Fibroblast of peridontal ligament (primary cell): ENCODE data around the gene TPM1.
A peak's percentile ranks its signal among the peaks of the same experiment; 100 is the strongest.

Experiments
- DNase-seq: peaks from one replicate; pipeline ENCODE4 v3.0.0-alpha.2; 2010; ENCODE audit errors: extremely low read depth

TPM1 gene

DNA sequence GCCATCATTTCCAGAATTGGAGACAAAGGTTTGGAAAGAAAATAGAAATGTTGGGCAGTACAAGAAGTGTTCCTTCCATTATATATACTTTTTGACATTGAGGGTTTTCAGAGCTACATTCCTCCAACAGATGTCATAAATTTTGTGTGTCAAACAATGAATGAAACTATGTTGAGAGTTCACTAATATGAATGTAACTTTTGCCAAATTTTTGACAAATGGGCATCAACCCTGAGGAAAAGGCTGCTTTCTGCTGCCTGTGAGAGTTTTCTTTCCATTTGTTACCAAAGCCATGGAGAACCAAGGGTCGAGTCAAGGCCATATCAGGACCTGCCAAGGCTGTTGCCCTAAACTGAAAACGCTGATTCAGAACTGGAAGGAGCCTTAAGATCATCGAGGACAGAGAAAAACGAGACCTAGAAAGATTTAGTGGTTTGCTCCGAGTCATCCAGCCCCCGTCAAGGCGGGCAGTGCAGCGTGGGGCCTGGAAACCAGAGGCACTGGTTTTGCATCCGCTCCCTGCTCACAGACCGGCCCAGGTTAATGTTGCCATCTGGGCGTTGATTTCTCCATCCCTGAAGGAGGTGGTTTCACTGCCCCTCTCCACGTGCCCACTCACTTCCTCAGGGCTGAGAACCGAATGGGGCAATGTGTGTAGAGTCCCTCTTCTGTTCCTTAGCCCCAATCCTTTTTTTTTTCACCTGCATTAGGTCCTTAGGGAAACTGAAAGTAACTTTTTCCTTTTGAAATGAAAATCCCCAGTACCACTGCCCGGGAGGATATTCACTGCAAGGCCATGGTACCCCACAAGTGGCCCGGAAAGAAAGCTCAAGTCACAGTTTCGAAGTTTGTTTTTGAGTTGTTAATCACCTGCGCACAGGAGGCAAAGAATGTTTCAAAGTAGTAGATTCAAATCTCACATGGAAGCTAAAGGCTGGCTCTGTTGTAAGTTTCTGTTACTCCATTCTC, 32.8 kb downstream of the TPM1 start:
- DNase-seq, result peak; percentile 64

DNA sequence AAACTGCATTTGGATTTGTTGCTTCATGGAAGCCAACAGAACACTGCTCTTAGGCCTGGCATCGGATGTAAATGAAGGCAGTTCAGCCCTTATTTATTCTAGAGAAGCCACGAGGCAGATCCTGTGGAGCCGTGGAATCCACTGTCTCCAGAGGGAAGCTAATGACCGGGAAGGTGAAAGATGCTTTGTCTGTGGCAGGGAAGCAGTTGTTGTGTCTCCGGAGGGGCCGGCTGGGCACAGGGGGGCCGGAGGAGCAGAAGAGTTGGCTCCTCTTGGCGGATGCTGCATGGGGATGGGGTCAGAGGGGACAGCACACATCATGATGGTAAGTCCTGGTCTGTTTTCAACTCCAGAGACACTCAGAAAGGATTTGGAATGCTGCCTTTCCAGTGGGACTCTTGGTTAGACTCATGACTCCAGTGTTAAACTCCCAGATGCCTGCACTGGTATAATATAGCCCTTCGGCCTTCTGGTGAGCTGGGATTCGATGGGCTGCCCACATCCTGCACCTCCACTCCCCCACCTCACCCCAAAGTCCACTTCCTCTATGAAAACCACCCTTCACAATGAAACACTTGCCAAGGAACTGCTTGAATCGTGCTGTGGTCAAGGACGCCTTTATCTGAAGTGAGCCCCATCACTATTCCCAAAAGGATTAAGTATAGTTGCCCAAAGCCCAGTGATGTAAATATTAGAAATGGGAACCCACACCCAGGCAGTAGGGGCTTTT, 33.6 kb downstream of the TPM1 start:
- DNase-seq, result no peak

DNA sequence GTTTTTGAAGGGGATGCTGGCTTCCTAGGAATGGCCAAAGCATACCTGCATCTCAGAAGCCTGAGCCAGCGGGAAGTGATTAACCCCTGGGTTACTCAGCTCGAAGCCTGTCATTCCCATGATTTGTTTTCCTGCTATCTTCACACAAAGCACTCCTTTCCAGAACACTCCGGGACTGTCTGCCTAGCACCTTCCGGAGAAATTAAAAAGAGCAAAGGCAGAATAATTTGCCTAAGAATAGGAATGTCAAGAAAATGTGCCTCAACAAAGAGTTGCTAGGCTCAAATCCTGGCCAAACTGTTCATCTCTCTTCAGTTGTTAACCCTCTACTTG, 34.1 kb downstream of the TPM1 start:
- no peak for DNase-seq

DNA sequence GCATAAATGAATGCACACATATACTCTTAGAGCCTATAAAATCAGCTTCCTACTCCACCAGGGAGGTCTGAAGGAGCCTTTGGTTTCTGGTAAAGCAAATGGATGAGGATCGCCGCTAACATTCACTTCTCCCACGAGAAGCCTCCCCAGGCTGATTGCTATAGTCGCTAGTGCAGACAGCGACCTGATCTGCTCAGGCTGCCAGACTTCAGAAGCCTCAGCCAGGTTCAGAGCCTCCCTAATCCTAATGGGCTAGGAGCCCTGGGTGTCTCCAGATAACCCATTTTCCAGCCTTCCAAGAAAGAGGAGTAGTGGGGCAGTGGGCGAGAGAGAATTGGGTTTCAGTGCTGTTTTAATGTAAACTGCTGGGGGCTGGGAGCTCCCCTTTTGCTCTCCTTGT, 35.4 kb downstream of the TPM1 start:
- no peak for DNase-seq

DNA sequence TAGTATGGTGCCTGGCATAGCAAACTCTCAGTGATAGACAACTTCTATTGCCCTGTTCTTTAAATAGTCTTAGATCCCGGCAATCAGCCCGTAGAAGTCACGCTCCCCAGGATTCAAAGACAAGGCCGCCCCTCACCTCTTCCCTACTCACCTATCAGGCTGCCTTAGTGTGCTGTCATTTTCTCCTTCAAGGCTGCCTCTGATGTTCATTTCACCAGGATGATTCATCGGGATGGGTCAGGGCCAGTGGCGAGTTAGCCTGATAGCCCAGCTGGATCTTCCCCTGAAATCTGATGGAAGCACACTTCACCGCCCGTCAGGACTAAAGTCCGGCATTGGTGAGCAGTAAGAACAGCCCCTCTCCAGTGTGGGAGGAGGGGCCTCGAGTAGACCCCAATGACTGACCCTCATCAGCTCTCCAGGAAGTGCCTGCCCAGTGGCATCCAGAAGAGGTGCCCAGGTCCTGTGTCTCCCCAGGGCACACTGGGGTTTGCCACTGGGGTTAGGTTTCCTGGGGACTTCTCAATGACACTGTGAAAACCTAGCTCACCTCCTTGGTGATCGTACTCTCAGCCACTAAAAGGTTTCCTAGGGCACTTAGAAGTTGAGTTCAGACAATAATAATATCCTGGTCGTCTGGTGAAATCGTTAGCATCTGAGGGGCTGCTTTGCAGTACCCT, 37.5 kb downstream of the TPM1 start:
- DNase-seq, result no peak

DNA sequence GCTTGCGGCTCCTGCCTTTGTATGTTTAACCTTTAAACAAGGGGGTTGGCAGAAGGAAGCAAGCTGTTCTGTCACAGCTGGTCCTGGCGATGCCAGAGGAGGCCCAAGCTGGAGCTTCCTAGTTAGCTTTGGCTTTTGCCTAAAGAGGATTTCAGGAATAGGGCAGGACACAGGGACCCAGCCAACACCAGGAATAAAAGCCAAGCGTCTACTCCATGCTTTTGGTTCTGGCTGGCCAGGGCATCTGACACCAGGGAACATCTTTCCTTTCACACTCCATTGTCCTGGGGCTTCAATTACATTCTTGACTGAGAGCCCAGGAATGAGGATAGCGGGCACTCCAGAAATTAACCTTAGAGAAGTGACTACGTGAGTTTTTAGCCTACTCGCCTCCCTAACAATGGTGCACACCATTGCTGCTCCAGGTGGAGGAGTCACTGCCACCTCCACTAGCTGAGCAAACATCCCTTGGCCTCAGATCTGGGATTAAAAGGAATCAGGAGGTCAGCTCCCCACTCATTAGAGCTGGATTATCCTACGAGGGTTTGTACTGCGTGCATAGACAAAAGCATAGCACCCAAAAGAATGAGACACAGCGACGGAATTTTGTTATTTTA, 38.2 kb downstream of the TPM1 start:
- DNase-seq, result no peak

DNA sequence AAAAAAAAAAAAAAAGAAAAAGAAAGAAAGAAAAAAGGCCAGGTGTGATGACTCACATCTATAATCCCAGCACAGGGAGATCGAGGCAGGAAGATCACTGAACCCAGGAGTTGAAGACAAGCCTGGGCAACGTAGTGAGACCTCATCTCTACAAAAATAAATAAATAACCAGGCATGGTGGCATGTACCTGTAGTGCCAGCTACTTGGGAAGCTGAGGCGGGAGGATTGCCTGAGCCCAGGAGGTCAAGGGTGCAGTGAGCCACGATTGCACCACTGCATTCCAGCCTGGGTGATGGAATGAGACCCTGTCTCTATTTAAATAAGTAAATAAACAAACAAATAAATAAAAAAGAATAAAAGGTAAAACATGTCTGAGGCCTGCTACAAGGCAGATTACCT, 39.8 kb downstream of the TPM1 start:
- DNase-seq, result no peak

DNA sequence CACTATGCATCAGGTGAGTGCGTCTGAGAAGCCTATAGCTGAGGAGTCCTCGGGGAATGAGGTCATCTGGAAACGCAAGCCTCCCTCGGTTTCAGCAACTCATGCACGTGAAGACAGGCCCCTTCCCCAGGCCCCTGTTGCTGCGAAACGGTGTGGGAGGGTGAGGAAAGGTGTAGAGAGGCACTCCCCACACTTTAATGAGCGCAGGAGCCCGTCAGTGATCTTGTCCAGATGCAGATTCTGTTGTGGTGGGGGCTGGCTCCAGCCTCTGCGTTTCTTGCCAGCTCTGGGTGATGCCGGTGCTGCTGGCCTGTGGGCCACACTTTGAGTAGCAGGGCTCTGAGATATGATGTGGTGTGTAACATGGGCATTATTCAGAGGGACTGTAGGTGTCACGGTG, 40.5 kb downstream of the TPM1 start:
- DNase-seq, result no peak

DNA sequence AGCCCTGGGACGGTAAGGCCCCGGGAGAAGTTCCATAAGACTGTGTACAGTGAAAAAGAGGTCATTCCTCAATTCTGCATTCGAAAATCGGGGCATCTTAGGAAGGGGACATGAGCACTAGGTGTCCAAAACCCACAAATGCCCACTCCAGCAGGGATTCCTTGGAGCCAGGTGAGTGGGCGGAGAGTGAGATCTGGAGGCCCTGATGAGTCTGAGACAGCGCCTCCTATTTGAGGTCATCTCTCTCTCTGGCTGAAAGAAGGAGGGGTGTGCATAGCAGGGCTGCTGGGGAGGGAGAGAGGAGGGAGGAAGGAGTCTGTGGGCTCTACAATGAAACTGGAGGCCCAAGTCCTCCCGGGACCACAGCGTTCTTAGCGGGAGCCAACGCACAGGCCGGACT, 41.0 kb downstream of the TPM1 start:
- DNase-seq, result no peak

DNA sequence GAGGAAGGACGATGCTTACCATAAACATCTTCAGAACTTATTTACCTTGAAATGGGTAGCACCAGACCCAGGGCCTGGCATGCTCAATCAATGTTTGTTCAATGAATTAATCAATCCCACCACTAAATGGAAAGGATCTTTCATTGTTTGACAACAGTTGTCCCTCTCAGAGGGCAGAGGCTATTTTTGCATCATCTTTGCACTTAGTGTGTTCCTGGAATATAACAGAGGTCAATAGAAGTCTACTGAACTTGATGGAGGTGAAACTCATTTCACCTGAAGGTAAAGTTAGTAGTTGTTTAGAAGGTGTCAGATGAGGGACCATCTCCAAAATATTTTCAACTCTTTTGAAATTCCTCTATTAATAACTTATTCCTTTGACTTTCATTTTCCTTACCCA, 42.3 kb downstream of the TPM1 start:
- DNase-seq, result no peak

DNA sequence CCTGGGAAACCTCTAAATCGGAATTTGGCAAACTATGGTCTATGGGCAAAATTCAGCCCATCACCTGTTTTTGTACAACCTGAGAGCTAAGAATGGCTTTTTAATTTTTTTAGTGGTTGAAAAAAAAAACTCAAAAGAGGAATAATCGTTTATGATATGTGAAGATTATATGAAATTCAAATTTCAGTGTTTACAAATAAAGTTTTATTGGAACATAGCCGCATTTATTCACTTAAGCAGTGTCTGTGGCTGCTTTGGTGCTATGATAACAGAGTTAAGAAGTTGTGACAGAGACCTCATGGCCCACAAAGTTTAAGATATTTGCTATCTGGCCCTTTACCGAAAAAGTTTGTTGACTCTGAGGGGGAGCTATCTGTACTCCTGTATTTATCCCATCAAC, 42.7 kb downstream of the TPM1 start:
- DNase-seq, result no peak

DNA sequence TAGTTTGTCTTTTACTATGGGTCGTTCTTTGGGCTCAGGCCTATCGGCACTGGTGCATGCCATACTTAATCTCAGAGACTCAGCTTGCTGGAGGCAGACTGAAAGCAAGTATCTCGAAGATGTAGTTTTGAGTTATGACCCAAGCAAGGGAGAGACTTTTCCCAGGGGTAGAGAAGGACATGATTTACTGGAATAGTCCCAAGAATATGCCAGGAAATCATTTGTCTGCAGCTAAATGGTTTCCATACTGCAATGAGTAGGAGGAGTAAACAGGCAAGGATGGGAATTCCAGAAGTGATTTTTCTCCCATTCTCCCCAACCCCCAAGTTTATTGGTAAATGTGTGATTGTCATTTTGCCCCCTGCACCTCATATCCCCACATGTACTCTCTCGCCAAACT, 43.7 kb downstream of the TPM1 start:
- no peak for DNase-seq

DNA sequence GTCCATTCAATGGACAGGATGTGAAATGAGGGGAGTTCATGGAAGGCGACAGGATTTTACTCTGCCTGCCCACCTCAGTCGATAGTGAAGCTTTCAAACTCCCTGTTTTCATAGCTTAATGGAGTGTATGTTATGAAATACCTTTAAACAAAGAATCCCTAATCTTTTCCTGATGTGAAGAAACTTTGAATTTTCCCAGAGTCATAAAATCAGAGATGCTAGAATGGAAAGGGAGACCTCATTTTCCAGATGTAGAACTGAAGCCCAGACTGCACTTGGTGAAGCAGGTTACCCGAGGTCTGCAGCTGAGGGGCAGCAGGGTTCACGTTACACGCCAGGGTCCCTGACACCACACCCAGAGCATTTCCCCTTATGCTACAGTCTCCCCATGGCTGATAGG, 44.4 kb downstream of the TPM1 start:
- DNase-seq, result no peak

DNA sequence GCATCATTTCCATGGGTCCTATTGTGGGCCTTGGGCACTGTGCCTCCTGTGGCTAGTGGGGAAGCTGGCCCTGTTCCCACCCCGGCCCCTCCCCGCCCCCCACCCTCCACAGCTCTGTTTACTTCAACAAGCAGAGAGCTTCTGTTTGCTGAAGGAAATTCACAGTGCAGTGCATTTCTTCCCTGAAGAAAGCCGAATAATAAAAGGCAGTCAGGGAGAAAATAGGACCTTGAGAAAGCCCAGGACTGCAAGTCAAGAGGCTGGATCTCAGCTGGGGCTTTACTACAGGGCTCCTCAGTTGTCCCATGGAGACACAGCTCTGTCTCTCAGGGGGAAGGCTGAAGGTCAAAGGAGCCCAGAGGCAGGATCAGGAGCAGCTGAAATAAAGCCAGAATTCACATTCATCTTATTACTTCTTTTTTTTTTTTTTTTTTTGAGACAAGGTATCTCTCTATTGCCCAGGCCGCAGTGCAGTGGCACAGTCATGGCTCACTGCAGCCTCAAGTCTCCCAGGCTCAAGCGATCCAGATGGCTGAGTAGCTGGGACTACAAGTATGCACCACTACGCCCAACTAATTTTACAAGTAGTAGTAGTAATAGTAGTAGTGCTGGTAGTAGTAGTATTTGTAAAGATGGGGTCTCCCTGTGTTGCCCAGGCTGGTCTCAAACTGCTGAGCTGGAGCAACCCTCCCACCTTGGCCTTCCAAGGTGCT, 46.1 kb downstream of the TPM1 start:
- no peak for DNase-seq

DNA sequence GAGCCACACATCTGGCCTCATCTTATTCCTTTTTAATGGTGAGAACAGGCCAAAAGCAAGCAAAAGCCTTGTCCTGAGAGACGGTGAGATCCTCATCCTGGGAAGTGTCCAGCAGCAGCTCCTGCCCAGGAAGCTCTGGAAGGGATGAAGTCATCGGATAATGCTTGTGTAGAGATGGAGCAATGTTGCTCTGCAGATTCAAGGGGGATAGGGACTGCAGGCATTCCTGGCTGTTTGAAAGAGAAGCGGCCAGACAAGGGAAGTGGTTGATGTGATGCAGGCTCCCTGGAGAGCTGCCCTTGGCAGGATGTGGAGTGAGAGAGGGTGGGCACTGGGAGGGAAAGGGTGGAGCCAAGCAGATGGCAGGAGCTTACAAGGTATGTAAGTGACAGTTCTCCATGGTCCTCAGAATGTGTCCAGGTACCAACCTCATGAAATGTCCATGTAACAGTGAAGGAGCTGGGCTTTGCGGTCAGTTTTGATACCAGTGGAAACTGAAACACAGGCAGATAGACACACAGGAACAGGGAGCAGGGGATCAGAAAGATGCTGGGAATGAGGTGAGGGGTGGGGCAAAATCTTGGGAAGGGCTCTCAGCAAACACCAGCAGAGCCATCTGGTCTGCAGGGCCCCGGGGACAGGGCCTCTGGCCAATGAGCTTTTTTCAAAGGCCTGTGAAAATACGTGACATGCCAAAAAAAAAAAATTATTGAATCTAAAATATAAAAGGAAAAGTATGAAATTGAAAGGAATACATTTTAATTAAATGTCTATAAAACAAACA, 46.9 kb downstream of the TPM1 start:
- peak; percentile 88 for DNase-seq

DNA sequence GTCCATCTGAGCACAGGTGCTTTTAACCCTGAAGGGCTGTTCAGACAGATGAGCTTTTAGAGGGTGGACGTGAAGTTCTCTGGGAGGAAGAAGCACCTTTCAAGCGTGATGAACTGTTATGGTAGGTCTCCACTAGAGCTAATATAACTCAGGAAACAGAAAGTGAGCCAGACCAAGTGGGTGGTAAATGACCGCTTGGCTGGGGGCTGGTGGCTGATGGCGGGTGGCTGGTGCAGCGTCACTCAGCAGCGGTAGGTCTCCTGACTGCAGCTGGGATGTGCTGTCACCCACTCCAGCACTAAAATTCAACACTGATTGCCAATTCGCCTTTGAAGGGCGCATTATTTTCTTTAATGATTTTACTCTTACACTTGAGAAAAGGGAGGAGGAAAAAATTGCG, 47.9 kb downstream of the TPM1 start:
- DNase-seq, result no peak

DNA sequence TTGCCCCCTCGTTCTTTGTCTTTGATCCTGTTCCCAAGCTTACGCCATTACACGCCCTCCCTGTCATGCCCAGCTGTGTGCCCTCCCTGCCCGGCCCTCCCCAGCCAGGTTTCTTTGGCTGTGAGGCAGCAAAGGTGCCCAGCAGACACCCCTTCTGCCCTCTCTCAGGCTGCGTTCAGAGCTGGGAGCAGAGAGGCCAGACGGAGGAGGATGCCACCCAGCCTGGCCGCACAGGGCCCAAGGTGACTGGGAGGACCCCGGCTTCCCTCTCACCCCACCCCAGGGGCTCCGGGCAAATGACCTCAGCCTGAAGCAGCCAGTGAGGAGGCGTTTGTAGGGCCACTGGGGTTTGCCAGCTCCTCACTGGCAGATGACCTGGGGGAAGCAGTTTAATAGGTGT, 48.3 kb downstream of the TPM1 start:
- no peak for DNase-seq

DNA sequence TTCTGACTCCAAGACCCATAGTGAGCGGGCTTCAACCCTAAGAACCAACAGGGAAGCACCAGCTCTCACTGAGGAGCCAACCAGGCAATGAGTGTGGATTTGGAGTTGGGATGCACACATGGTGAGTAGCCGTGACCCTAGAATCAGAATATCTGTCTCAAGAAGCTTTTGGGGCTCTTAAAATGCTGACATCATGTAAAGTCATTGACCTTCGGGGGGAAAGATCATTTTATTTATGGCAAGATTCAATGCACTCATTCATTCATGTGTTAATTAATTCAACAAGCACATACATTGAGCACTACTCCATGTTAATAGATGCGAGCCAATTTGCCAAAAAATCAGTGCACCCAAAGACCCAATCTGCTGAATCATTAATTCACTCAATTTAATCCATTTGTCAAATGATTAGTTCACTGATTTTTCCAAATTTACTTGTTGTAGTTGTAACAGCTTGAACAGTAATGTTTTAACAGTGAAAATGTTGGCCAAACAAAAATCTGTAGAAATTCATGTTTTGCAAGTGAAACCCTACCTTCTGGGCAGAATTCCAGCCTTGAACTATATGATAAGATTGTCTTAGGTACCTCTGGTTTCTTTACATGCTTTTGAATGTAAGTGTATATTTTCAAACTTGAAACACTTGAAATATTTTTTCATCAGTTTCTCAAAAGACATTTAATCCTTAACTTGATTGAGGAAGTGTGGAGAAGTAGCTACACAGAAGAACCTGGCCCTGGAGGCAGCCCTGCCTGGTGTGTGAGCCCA, 49.3 kb downstream of the TPM1 start:
- no peak for DNase-seq

DNA sequence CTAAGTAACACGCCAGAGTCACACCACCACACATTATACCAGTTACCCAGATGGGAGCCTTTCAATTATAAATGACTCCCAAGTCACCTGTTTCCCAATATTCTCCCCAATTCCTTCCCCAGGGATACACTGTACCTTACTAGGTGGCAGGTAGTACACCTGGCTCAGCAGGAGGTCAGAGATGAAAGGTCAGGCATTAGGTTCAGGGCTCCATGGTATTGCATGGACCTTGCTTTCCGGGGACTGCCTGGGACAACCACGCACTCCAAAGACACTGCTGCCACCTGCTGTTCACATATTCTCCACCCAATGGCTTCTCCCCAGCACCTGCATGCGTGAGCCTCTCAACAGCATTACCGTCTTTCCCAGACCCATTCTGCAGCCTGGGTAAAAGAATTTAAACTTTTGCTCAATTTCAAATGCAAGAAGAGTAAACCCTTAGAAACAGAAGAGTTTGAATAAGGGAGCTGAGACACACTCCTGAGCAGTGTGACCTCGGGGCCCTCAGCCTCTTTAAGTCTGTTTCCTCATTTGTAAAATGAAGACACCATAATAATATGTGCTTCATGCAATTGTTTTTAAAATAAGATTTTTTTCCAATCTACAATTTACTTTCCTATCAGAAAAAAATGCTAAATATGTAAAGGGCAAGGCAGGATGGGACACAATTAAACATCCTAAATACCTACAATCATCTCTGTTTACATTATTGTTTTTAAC, 51.1 kb downstream of the TPM1 start:
- peak; percentile 79 for DNase-seq
